Stimulated activated CD4-positive, alpha-beta T cell treated with anti-CD3 and anti-CD28 coated beads, TNF-alpha, amount 100 ng/mL, for 48 hours (primary cell): ENCODE results near the gene STXBP4.

ENCODE experiments used
- DNase-seq, 3 donors: peaks; one replicate each; pipeline ENCODE4 v3.0.0-alpha.2; 2020; ENCODE audit warnings: low read depth in 3 of 3

The STXBP4 gene

GRCh38 chr17:55219459-55219858 lies 250.9 kb downstream of the STXBP4 start:
- DNase-seq: no peak

- DNase-seq: no peak
Measured at GRCh38 chr17:55219934-55220333, 251.4 kb downstream of the STXBP4 start.
